ENCODE measurements around the gene FERMT3. TPM values are rescaled to one million over a fixed set of nuclear protein-coding genes. Genes with fewer than 3 reads are reported as not detected.
A peak's percentile ranks its signal among the peaks of the same experiment; 100 is the strongest.

Gene FERMT3
- polyA plus RNA-seq, 2 donors = 4.4 to 5.8 TPM

GRCh38 chr11:64239662-64240434 is 33.3 kb downstream of the FERMT3 start:
- Histone ChIP-seq H3K27ac (ENCODE audit: low read depth in 2 of 2, low read length in 1 of 2) (peak overlapping the region; percentile 98 to 100), H3K9me3 (ENCODE audit: control insufficient read depth in 2 of 2, insufficient read depth in 1 of 2, low read depth in 1 of 2, low read length in 1 of 2) (no peaks in the 10 kb centered on the region), H3K27me3 (ENCODE audit: control insufficient read depth in 1 of 2, insufficient read depth in 2 of 2, low read length in 2 of 2) (no peaks in the 10 kb centered on the region), H3K4me1 (ENCODE audit: control insufficient read depth in 2 of 2, insufficient read depth in 2 of 2, low read length in 1 of 2) (peaks cover 8 to 33% of the 10 kb centered on the region in 2 donors), H3K4me3 (ENCODE audit: low read depth in 1 of 2, low read length in 2 of 2) (peak overlapping the region in 1 of 2 donors; percentile 45), H3K36me3 (ENCODE audit: control insufficient read depth in 2 of 2, insufficient read depth in 2 of 2, low read length in 1 of 2) (peaks cover 0 to 13% of the 10 kb centered on the region in 2 donors)
- 75 to 76% methylated on average over 11 of the region's 11 CpGs for WGBS, 2 donors

- peak within 1 kb of the TSS; percentile 98 to 100 for H3K27ac ChIP-seq (ENCODE audit: low read depth in 2 of 2, low read length in 1 of 2)
- no peaks in the 10 kb centered on the region for H3K27me3 ChIP-seq (ENCODE audit: control insufficient read depth in 1 of 2, insufficient read depth in 2 of 2, low read length in 2 of 2)
- 1% methylated on average over 58 of the region's 58 CpGs for WGBS, 2 donors
- peak within 1 kb of the TSS; percentile 63 to 77 for H3K4me3 ChIP-seq (ENCODE audit: low read depth in 1 of 2, low read length in 2 of 2)
- peaks cover 8 to 30% of the 10 kb centered on the region in 2 donors for H3K4me1 ChIP-seq (ENCODE audit: control insufficient read depth in 2 of 2, insufficient read depth in 2 of 2, low read length in 1 of 2)
- H3K9me3 ChIP-seq (ENCODE audit: control insufficient read depth in 2 of 2, insufficient read depth in 1 of 2, low read depth in 1 of 2, low read length in 1 of 2) = no peaks in the 10 kb centered on the region
- peaks cover 0 to 15% of the 10 kb centered on the region in 2 donors for H3K36me3 ChIP-seq (ENCODE audit: control insufficient read depth in 2 of 2, insufficient read depth in 2 of 2, low read length in 1 of 2)
These were observed 34.1 kb downstream of the FERMT3 start, which contains the start of gene FKBP2 for GRCh38 chr11:64240435-64241240. Gene FKBP2, plus strand, starts transcription at chr11:64241095. Its CDS starts 1,293 bp downstream, at chr11:64242388.

GRCh38 chr11:64241241-64241490 is 34.6 kb downstream of the FERMT3 start:
- H3K27ac ChIP-seq (ENCODE audit: low read depth in 2 of 2, low read length in 1 of 2) = peak overlapping the region; percentile 98 to 100
- peaks cover 0 to 15% of the 10 kb centered on the region in 2 donors for H3K36me3 ChIP-seq (ENCODE audit: control insufficient read depth in 2 of 2, insufficient read depth in 2 of 2, low read length in 1 of 2)
- no peaks in the 10 kb centered on the region for H3K27me3 ChIP-seq (ENCODE audit: control insufficient read depth in 1 of 2, insufficient read depth in 2 of 2, low read length in 2 of 2)
- no peaks in the 10 kb centered on the region for H3K9me3 ChIP-seq (ENCODE audit: control insufficient read depth in 2 of 2, insufficient read depth in 1 of 2, low read depth in 1 of 2, low read length in 1 of 2)
- peak overlapping the region; percentile 35 to 67 for H3K4me3 ChIP-seq (ENCODE audit: low read depth in 1 of 2, low read length in 2 of 2)
- peaks cover 8 to 28% of the 10 kb centered on the region in 2 donors for H3K4me1 ChIP-seq (ENCODE audit: control insufficient read depth in 2 of 2, insufficient read depth in 2 of 2, low read length in 1 of 2)
- WGBS, 2 donors = 1 to 2% methylated on average over 19 to 24 of the region's 24 CpGs

- Histone ChIP-seq H3K4me1 (ENCODE audit: control insufficient read depth in 2 of 2, insufficient read depth in 2 of 2, low read length in 1 of 2) (peaks cover 8 to 28% of the 10 kb centered on the region in 2 donors), H3K9me3 (ENCODE audit: control insufficient read depth in 2 of 2, insufficient read depth in 1 of 2, low read depth in 1 of 2, low read length in 1 of 2) (no peaks in the 10 kb centered on the region), H3K27me3 (ENCODE audit: control insufficient read depth in 1 of 2, insufficient read depth in 2 of 2, low read length in 2 of 2) (no peaks in the 10 kb centered on the region), H3K36me3 (ENCODE audit: control insufficient read depth in 2 of 2, insufficient read depth in 2 of 2, low read length in 1 of 2) (peaks cover 0 to 15% of the 10 kb centered on the region in 2 donors), H3K27ac (ENCODE audit: low read depth in 2 of 2, low read length in 1 of 2) (peak overlapping the region; percentile 98 to 100), H3K4me3 (ENCODE audit: low read depth in 1 of 2, low read length in 2 of 2) (peak overlapping the region; percentile 63 to 77)
- whole genome bisulfite sequencing, 2 donors = 0 to 1% methylated on average over 53 to 63 of the region's 63 CpGs
These were observed 35.2 kb downstream of the FERMT3 start for GRCh38 chr11:64241491-64242374.

- Histone ChIP-seq H3K27me3 (ENCODE audit: control insufficient read depth in 1 of 2, insufficient read depth in 2 of 2, low read length in 2 of 2) (no peaks in the 10 kb centered on the region), H3K4me1 (ENCODE audit: control insufficient read depth in 2 of 2, insufficient read depth in 2 of 2, low read length in 1 of 2) (peaks cover 8 to 19% of the 10 kb centered on the region in 2 donors), H3K27ac (ENCODE audit: low read depth in 2 of 2, low read length in 1 of 2) (peak overlapping the region; percentile 98 to 100), H3K36me3 (ENCODE audit: control insufficient read depth in 2 of 2, insufficient read depth in 2 of 2, low read length in 1 of 2) (peaks cover 0 to 13% of the 10 kb centered on the region in 2 donors), H3K9me3 (ENCODE audit: control insufficient read depth in 2 of 2, insufficient read depth in 1 of 2, low read depth in 1 of 2, low read length in 1 of 2) (no peaks in the 10 kb centered on the region), H3K4me3 (ENCODE audit: low read depth in 1 of 2, low read length in 2 of 2) (peak overlapping the region in 1 of 2 donors; percentile 63)
- WGBS, 2 donors = 65 to 72% methylated on average over 8 of the region's 8 CpGs
These were observed 36.8 kb downstream of the FERMT3 start for GRCh38 chr11:64243236-64243854.

GRCh38 chr11:64244107-64244506 is 37.6 kb downstream of the FERMT3 start:
- H3K27ac ChIP-seq (ENCODE audit: low read depth in 2 of 2, low read length in 1 of 2) = peak overlapping the region in 1 of 2 donors; percentile 37
- no peaks in the 10 kb centered on the region for H3K27me3 ChIP-seq (ENCODE audit: control insufficient read depth in 1 of 2, insufficient read depth in 2 of 2, low read length in 2 of 2)
- WGBS, 2 donors = 45 to 63% methylated on average over 5 of the region's 5 CpGs
- peaks cover 8 to 19% of the 10 kb centered on the region in 2 donors for H3K4me1 ChIP-seq (ENCODE audit: control insufficient read depth in 2 of 2, insufficient read depth in 2 of 2, low read length in 1 of 2)
- no peaks in the 10 kb centered on the region for H3K9me3 ChIP-seq (ENCODE audit: control insufficient read depth in 2 of 2, insufficient read depth in 1 of 2, low read depth in 1 of 2, low read length in 1 of 2)
- no peak overlapping the region for H3K4me3 ChIP-seq (ENCODE audit: low read depth in 1 of 2, low read length in 2 of 2)
- H3K36me3 ChIP-seq (ENCODE audit: control insufficient read depth in 2 of 2, insufficient read depth in 2 of 2, low read length in 1 of 2) = peaks cover 0 to 13% of the 10 kb centered on the region in 2 donors

- peaks cover 4 to 15% of the 10 kb centered on the region in 2 donors for H3K4me1 ChIP-seq (ENCODE audit: control insufficient read depth in 2 of 2, insufficient read depth in 2 of 2, low read length in 1 of 2)
- H3K27me3 ChIP-seq (ENCODE audit: control insufficient read depth in 1 of 2, insufficient read depth in 2 of 2, low read length in 2 of 2) = no peaks in the 10 kb centered on the region
- 11 to 30% methylated on average over 6 of the region's 6 CpGs for WGBS, 2 donors
- H3K27ac ChIP-seq (ENCODE audit: low read depth in 2 of 2, low read length in 1 of 2) = peak overlapping the region; percentile 93 to 97
- H3K4me3 ChIP-seq (ENCODE audit: low read depth in 1 of 2, low read length in 2 of 2) = peak overlapping the region; percentile 69 to 78
- H3K9me3 ChIP-seq (ENCODE audit: control insufficient read depth in 2 of 2, insufficient read depth in 1 of 2, low read depth in 1 of 2, low read length in 1 of 2) = no peaks in the 10 kb centered on the region
- H3K36me3 ChIP-seq (ENCODE audit: control insufficient read depth in 2 of 2, insufficient read depth in 2 of 2, low read length in 1 of 2) = peaks cover 0 to 13% of the 10 kb centered on the region in 2 donors
These were observed 38.4 kb downstream of the FERMT3 start for GRCh38 chr11:64244966-64245365.

- peaks cover 5 to 12% of the 10 kb centered on the region in 2 donors for H3K4me1 ChIP-seq (ENCODE audit: control insufficient read depth in 2 of 2, insufficient read depth in 2 of 2, low read length in 1 of 2)
These were observed 38.9 kb downstream of the FERMT3 start for GRCh38 chr11:64245401-64245796.

More at GRCh38 chr11:64245401-64245796, 38.9 kb downstream of the FERMT3 start:
- peak overlapping the region; percentile 69 to 78 for H3K4me3 ChIP-seq (ENCODE audit: low read depth in 1 of 2, low read length in 2 of 2)
- peaks cover 0 to 13% of the 10 kb centered on the region in 2 donors for H3K36me3 ChIP-seq (ENCODE audit: control insufficient read depth in 2 of 2, insufficient read depth in 2 of 2, low read length in 1 of 2)
- 2 to 5% methylated on average over 6 of the region's 6 CpGs for WGBS, 2 donors
- H3K27ac ChIP-seq (ENCODE audit: low read depth in 2 of 2, low read length in 1 of 2) = peak overlapping the region; percentile 93 to 97
- no peaks in the 10 kb centered on the region for H3K9me3 ChIP-seq (ENCODE audit: control insufficient read depth in 2 of 2, insufficient read depth in 1 of 2, low read depth in 1 of 2, low read length in 1 of 2)
- H3K27me3 ChIP-seq (ENCODE audit: control insufficient read depth in 1 of 2, insufficient read depth in 2 of 2, low read length in 2 of 2) = no peaks in the 10 kb centered on the region
